OCI-LY7 (cell line): Measurements from ENCODE around the gene SPHKAP. TPM values are rescaled to one million over a fixed set of nuclear protein-coding genes. Genes with fewer than 3 reads are reported as not detected.

Source experiments
- Bru-seq: library from RNA; stranded (reverse); fragments of 400-500 nt; gene quantifications from one replicate; lab custom pipeline; 2021; lab: Mats Ljungman, UMichigan
- BruChase-seq, 2 experiments: library from RNA; stranded (reverse); fragments of 400-500 nt; gene quantifications; one replicate each; lab custom pipeline; 2021; lab: Mats Ljungman, UMichigan
- BruUV-seq: library from RNA; stranded (reverse); fragments of 400-500 nt; replicated peaks from 2 replicates; lab custom pipeline; 2021; lab: Mats Ljungman, UMichigan
- CTCF ChIA-PET: fragments of 300-600 bp; sonication (Branson Sonifier 250); formaldehyde crosslinking; loops from one replicate; lab custom pipeline; 2022; ENCODE audit warnings: antibody characterized with exemption; ENCODE audit not compliant: unreplicated experiment; lab: Charles Lee
- POLR2A ChIA-PET: fragments of 300-600 bp; sonication (Branson Sonifier 250); formaldehyde crosslinking; loops from one replicate; lab custom pipeline; 2022; ENCODE audit warnings: antibody characterized with exemption; lab: Charles Lee
- DNase-seq: peaks from one replicate; pipeline ENCODE4 v3.0.0-alpha.2; 2015; ENCODE audit warnings: low spot score
- H2AFZ ChIP-seq: fragments of 200-600 bp; sonication (generic), shearing (Covaris generic); 2 replicates; pipeline ENCODE4 v1.6.1; 2014; ENCODE audit warnings: mild to moderate bottlenecking, antibody characterized with exemption, low read length, moderate library complexity
- H3K27ac ChIP-seq: fragments of 200-600 bp; sonication (generic); 2 replicates; pipeline ENCODE4 v1.5.1; 2014; ENCODE audit warnings: mixed run types, low read depth, mild to moderate bottlenecking, moderate library complexity, low read length, inconsistent platforms; ENCODE audit not compliant: poor library complexity, severe bottlenecking
- H3K36me3 ChIP-seq: fragments of 200-600 bp; sonication (generic); 2 replicates; pipeline ENCODE4 v1.6.1; 2014; ENCODE audit warnings: mild to moderate bottlenecking, antibody characterized with exemption, low read length, moderate library complexity, mixed read lengths; ENCODE audit not compliant: insufficient read depth
- H3K4me1 ChIP-seq: fragments of 200-600 bp; sonication (generic); 2 replicates; pipeline ENCODE4 v1.5.1; 2014; ENCODE audit warnings: mild to moderate bottlenecking, low read length; ENCODE audit not compliant: insufficient read depth, poor library complexity, severe bottlenecking
- H3K4me2 ChIP-seq: fragments of 200-600 bp; sonication (generic); 2 replicates; pipeline ENCODE4 v1.6.1; 2014; ENCODE audit warnings: mild to moderate bottlenecking, low read length
- H3K4me3 ChIP-seq: fragments of 200-600 bp; sonication (generic); 2 replicates; pipeline ENCODE4 v1.5.1; 2014; ENCODE audit warnings: mild to moderate bottlenecking, low read depth, low read length; ENCODE audit not compliant: poor library complexity, severe bottlenecking
- H3K79me2 ChIP-seq: fragments of 200-600 bp; sonication (generic); 2 replicates; pipeline ENCODE4 v1.6.1; 2016; ENCODE audit warnings: low read depth, mild to moderate bottlenecking, low read length, moderate library complexity, mixed read lengths; ENCODE audit not compliant: insufficient read depth
- H3K9me2 ChIP-seq: fragments of 200-600 bp; sonication (generic); 2 replicates; pipeline ENCODE4 v1.6.1; 2016; ENCODE audit warnings: mild to moderate bottlenecking, low read length, mixed read lengths; ENCODE audit not compliant: insufficient read depth
- H3K9me3 ChIP-seq: fragments of 200-600 bp; sonication (generic); 2 replicates; pipeline ENCODE4 v1.6.1; 2014; ENCODE audit warnings: mild to moderate bottlenecking, mixed run types, low read length, mixed read lengths
- H4K20me1 ChIP-seq: fragments of 200-600 bp; sonication (generic); 2 replicates; pipeline ENCODE4 v1.6.1; 2014; ENCODE audit warnings: mild to moderate bottlenecking, antibody characterized with exemption, low read length, moderate library complexity, mixed read lengths; ENCODE audit not compliant: insufficient read depth
- EZH2phosphoT487 ChIP-seq: fragments of 200-600 bp; sonication (generic); IDR thresholded peaks from 2 replicates; pipeline ENCODE4 v1.6.1; 2018; ENCODE audit warnings: low read depth, borderline replicate concordance, mild to moderate bottlenecking, mixed run types, antibody characterized with exemption, low read length, moderate library complexity, mixed read lengths
- intact Hi-C: fragments of 100-400 bp; cut with micrococcal nuclease; formaldehyde crosslinking; loops from one replicate; pipeline ENCODE4 v1.10.0; 2022; ENCODE audit not compliant: unreplicated experiment
- long read RNA-seq: library from polyadenylated mRNA; stranded (forward); transcript quantifications from one replicate; pipeline ENCODE4 v2.0.0, GENCODE V29; 2022
- total RNA-seq, 2 experiments: library from RNA; depleted of rRNA in 1 of 2; stranded (reverse); fragments of >200 nt in 1 of 2; shearing (Covaris generic) in 1 of 2; gene quantifications; 2 replicates each; pipeline ENCODE4 v1.2.3, GENCODE V29; 2014 to 2022
- TF ChIP-seq, protein P1 (sequence below): fragments of 200-600 bp; sonication (generic); conservative IDR thresholded peaks from 2 replicates; pipeline ENCODE4 v1.5.1; 2014; ENCODE audit warnings: mild to moderate bottlenecking, antibody characterized with exemption, low read length, moderate library complexity, mixed read lengths

The SPHKAP gene, protein sequence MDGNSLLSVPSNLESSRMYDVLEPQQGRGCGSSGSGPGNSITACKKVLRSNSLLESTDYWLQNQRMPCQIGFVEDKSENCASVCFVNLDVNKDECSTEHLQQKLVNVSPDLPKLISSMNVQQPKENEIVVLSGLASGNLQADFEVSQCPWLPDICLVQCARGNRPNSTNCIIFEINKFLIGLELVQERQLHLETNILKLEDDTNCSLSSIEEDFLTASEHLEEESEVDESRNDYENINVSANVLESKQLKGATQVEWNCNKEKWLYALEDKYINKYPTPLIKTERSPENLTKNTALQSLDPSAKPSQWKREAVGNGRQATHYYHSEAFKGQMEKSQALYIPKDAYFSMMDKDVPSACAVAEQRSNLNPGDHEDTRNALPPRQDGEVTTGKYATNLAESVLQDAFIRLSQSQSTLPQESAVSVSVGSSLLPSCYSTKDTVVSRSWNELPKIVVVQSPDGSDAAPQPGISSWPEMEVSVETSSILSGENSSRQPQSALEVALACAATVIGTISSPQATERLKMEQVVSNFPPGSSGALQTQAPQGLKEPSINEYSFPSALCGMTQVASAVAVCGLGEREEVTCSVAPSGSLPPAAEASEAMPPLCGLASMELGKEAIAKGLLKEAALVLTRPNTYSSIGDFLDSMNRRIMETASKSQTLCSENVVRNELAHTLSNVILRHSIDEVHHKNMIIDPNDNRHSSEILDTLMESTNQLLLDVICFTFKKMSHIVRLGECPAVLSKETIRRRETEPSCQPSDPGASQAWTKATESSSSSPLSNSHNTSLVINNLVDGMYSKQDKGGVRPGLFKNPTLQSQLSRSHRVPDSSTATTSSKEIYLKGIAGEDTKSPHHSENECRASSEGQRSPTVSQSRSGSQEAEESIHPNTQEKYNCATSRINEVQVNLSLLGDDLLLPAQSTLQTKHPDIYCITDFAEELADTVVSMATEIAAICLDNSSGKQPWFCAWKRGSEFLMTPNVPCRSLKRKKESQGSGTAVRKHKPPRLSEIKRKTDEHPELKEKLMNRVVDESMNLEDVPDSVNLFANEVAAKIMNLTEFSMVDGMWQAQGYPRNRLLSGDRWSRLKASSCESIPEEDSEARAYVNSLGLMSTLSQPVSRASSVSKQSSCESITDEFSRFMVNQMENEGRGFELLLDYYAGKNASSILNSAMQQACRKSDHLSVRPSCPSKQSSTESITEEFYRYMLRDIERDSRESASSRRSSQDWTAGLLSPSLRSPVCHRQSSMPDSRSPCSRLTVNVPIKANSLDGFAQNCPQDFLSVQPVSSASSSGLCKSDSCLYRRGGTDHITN (N-terminal part only)
- not detected in 2 replicates for total RNA-seq (2014; rRNA removed; shearing (Covaris generic))
- not detected in 2 replicates for total RNA-seq (2022)
- Bru-seq, nascent RNA, result percentile 4 among the genes with signal in this experiment
- BruChase-seq, experiment 1, labeled RNA remaining after a 6-hour chase, result percentile 1 among the genes with signal in this experiment
- BruChase-seq, experiment 2, labeled RNA remaining after a 2-hour chase, result percentile 3 among the genes with signal in this experiment
- long read RNA-seq, result 0 reads

- H3K36me3 ChIP-seq, result no peaks in the 10 kb centered on the region
- ChIA-PET CTCF (no interaction called here), POLR2A (no interaction called here)
- TF ChIP-seq, protein P1, sequence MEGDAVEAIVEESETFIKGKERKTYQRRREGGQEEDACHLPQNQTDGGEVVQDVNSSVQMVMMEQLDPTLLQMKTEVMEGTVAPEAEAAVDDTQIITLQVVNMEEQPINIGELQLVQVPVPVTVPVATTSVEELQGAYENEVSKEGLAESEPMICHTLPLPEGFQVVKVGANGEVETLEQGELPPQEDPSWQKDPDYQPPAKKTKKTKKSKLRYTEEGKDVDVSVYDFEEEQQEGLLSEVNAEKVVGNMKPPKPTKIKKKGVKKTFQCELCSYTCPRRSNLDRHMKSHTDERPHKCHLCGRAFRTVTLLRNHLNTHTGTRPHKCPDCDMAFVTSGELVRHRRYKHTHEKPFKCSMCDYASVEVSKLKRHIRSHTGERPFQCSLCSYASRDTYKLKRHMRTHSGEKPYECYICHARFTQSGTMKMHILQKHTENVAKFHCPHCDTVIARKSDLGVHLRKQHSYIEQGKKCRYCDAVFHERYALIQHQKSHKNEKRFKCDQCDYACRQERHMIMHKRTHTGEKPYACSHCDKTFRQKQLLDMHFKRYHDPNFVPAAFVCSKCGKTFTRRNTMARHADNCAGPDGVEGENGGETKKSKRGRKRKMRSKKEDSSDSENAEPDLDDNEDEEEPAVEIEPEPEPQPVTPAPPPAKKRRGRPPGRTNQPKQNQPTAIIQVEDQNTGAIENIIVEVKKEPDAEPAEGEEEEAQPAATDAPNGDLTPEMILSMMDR, result no peak
- no peak for TF ChIP-seq EZH2phosphoT487
- no peaks in the 10 kb centered on the region for H4K20me1 ChIP-seq
- no peak within 1 kb of the TSS for H3K4me3 ChIP-seq
- DNase-seq, result no peak
- H3K9me3 ChIP-seq, result no peaks in the 10 kb centered on the region
- no peak within 1 kb of the TSS for H3K4me2 ChIP-seq
- H3K4me1 ChIP-seq, result no peaks in the 10 kb centered on the region
- no peak within 1 kb of the TSS for H2AFZ ChIP-seq
- BruUV-seq, result no TSS peak
- intact Hi-C loops, result no loop called here
- H3K9me2 ChIP-seq, result no peaks in the 10 kb centered on the region
- no peaks in the 10 kb centered on the region for H3K79me2 ChIP-seq
- no peak within 1 kb of the TSS for H3K27ac ChIP-seq
Measured at GRCh38 chr2:228181098-228182019, at the start of gene SPHKAP. TSS of gene SPHKAP (minus strand) at chr2:228181687. CDS start at chr2:228181598, 89 bp downstream.

GRCh38 chr2:228227466-228227865 lies 46.0 kb upstream of the SPHKAP start:
- TF ChIP-seq, protein P1, result no peak
- intact Hi-C loops, result no loop called here
- no peak overlapping the region for H3K4me3 ChIP-seq
- no peaks in the 10 kb centered on the region for H3K9me3 ChIP-seq
- no peaks in the 10 kb centered on the region for H3K9me2 ChIP-seq
- H3K4me2 ChIP-seq, result no peak overlapping the region
- no peaks in the 10 kb centered on the region for H3K79me2 ChIP-seq
- no peaks in the 10 kb centered on the region for H4K20me1 ChIP-seq
- POLR2A ChIA-PET, result no interaction called here
- no peak overlapping the region for H2AFZ ChIP-seq
- no peaks in the 10 kb centered on the region for H3K4me1 ChIP-seq
- DNase-seq, result no peak
- no TSS peak for BruUV-seq
- no peaks in the 10 kb centered on the region for H3K36me3 ChIP-seq
- CTCF ChIA-PET, result no interaction called here
- H3K27ac ChIP-seq, result no peak overlapping the region
